Liver (tissue), 9 donors: ENCODE data around the gene BTN2A1. TPM values are rescaled to one million over a fixed set of nuclear protein-coding genes. Genes with fewer than 3 reads are reported as not detected.

ENCODE experiments used
- DNase-seq: peaks from one replicate; pipeline ENCODE4 v3.0.0-alpha.2; 2017; ENCODE audit warnings: low spot score
- H3K27ac ChIP-seq, 2 donors: one replicate each; pipeline ENCODE4 v1.7.0; 2013; ENCODE audit warnings: inconsistent platforms in 2 of 2, low read length in 2 of 2, control low read depth in 1 of 2, low read depth in 1 of 2, mild to moderate bottlenecking in 1 of 2
- H3K27me3 ChIP-seq, 4 donors: one replicate each; pipeline versions ENCODE4 v1.6.1 to v1.7.0; 2013; ENCODE audit warnings: low read length in 3 of 4, inconsistent platforms in 1 of 4, mild to moderate bottlenecking in 1 of 4, moderate library complexity in 1 of 4; ENCODE audit not compliant: control insufficient read depth in 4 of 4, insufficient read depth in 4 of 4
- H3K36me3 ChIP-seq, 4 donors: one replicate each; pipeline versions ENCODE4 v1.6.1 to v1.7.0; 2013; ENCODE audit warnings: low read length in 3 of 4, mild to moderate bottlenecking in 3 of 4, low read depth in 1 of 4, moderate library complexity in 1 of 4; ENCODE audit not compliant: control insufficient read depth in 4 of 4, insufficient read depth in 3 of 4
- H3K4me1 ChIP-seq, 4 donors: one replicate each; pipeline versions ENCODE4 v1.6.1 to v1.7.0; 2013; ENCODE audit warnings: low read length in 3 of 4, mild to moderate bottlenecking in 3 of 4, moderate library complexity in 1 of 4; ENCODE audit not compliant: control insufficient read depth in 4 of 4, insufficient read depth in 4 of 4
- H3K4me3 ChIP-seq, 3 donors: one replicate each; pipeline versions ENCODE4 v1.6.1 to v1.7.0; 2013; ENCODE audit warnings: low read length in 3 of 3, control low read depth in 1 of 3, low read depth in 1 of 3, mild to moderate bottlenecking in 1 of 3
- H3K9ac ChIP-seq, 2 donors: one replicate each; pipeline ENCODE4 v1.7.0; 2013; ENCODE audit warnings: low read length in 2 of 2, mild to moderate bottlenecking in 2 of 2, moderate library complexity in 2 of 2, control low read depth in 1 of 2, low read depth in 1 of 2
- H3K9me3 ChIP-seq, 4 donors: one replicate each; pipeline versions ENCODE4 v1.6.1 to v1.7.0; 2013; ENCODE audit warnings: low read length in 3 of 4; ENCODE audit not compliant: control insufficient read depth in 4 of 4
- ATF3 ChIP-seq: IDR thresholded peaks from 2 replicates; pipeline ENCODE4 v1.6.1; 2016; ENCODE audit warnings: antibody characterized with exemption
- CTCF ChIP-seq: fragments of 150-350 bp; IDR thresholded peaks from 2 replicates; pipeline ENCODE4 v1.5.1; 2017; ENCODE audit warnings: improper control_type of control experiment, low read depth, low read length; ENCODE audit not compliant: missing input control
- EGR1 ChIP-seq, 2 donors: IDR thresholded peaks; 2 replicates each; pipeline ENCODE4 v1.6.1; 2016 to 2018; ENCODE audit warnings: antibody characterized with exemption in 2 of 2, low read depth in 2 of 2
- FOXA1 ChIP-seq: IDR thresholded peaks from 2 replicates; pipeline ENCODE4 v1.6.1; 2016; ENCODE audit warnings: antibody characterized with exemption
- FOXA2 ChIP-seq: IDR thresholded peaks from 2 replicates; pipeline ENCODE4 v1.6.1; 2016; ENCODE audit warnings: antibody characterized with exemption
- GABPA ChIP-seq, 2 donors: IDR thresholded peaks in 1 of 2; conservative IDR thresholded peaks in 1 of 2; 2 replicates each; pipeline ENCODE4 v1.6.1; 2016; ENCODE audit warnings: antibody characterized with exemption in 2 of 2, mild to moderate bottlenecking in 1 of 2, moderate library complexity in 1 of 2
- HNF4A ChIP-seq, 2 donors: conservative IDR thresholded peaks; 2 replicates each; pipeline ENCODE4 v1.6.1; 2016; ENCODE audit warnings: antibody characterized with exemption in 2 of 2, mild to moderate bottlenecking in 2 of 2
- HNF4G ChIP-seq: IDR thresholded peaks from 2 replicates; pipeline ENCODE4 v1.6.1; 2016; ENCODE audit warnings: antibody characterized with exemption
- JUND ChIP-seq, 2 donors: IDR thresholded peaks; 2 replicates each; pipeline ENCODE4 v1.6.1; 2016; ENCODE audit warnings: antibody characterized with exemption in 2 of 2
- MAX ChIP-seq: IDR thresholded peaks from 2 replicates; pipeline ENCODE4 v1.6.1; 2016; ENCODE audit warnings: antibody characterized with exemption
- NR2F2 ChIP-seq: IDR thresholded peaks from 2 replicates; pipeline ENCODE4 v1.6.1; 2016; ENCODE audit warnings: antibody characterized with exemption
- RAD21 ChIP-seq, 2 donors: IDR thresholded peaks; 2 replicates each; pipeline ENCODE4 v1.6.1; 2016; ENCODE audit warnings: antibody characterized with exemption in 2 of 2, mild to moderate bottlenecking in 2 of 2
- REST ChIP-seq: IDR thresholded peaks from 2 replicates; pipeline ENCODE4 v1.6.1; 2016; ENCODE audit warnings: antibody characterized with exemption, mild to moderate bottlenecking
- SP1 ChIP-seq: IDR thresholded peaks from 2 replicates; pipeline ENCODE4 v1.6.1; 2018; ENCODE audit warnings: antibody characterized with exemption, mild to moderate bottlenecking
- TAF1 ChIP-seq: conservative IDR thresholded peaks from 2 replicates; pipeline ENCODE4 v1.6.1; 2016; ENCODE audit warnings: antibody characterized with exemption, mild to moderate bottlenecking
- YY1 ChIP-seq: IDR thresholded peaks from 2 replicates; pipeline ENCODE4 v1.6.1; 2016; ENCODE audit warnings: antibody characterized with exemption, mild to moderate bottlenecking
- ZBTB33 ChIP-seq: IDR thresholded peaks from 2 replicates; pipeline ENCODE4 v1.6.1; 2016; ENCODE audit warnings: antibody characterized with exemption
- WGBS: extraction: QIAGEN DNeasy Blood & Tissue Kit; methylation state at CpG from one replicate; pipeline ENCODE4 v1.1.7; 2013; 5-methylcytosine and 5-hydroxymethylcytosine counted together
- polyA plus RNA-seq, 2 donors: library from polyadenylated mRNA; stranded (reverse) in 1 of 2; unstranded in 1 of 2; fragments of 200-250 nt in 1 of 2; fragments of >200 nt in 1 of 2; fragmentation: Nextera tagmentation in 1 of 2; extraction: Ambion mirVana in 1 of 2; gene quantifications; one replicate each; pipeline versions ENCODE4 v1.2.1 to v1.2.3, GENCODE V29; 2013 to 2015
- total RNA-seq, 2 donors: library from RNA; depleted of rRNA; stranded (reverse); fragments of >200 nt; gene quantifications; one replicate each; pipeline ENCODE4 v1.2.3, GENCODE V29; 2014
- donor health status: healthy.
- donor health status: healthy.
- donor health status: healthy.
- donor health status: healthy.
- donor health status: healthy.

The BTN2A1 gene
- total and polyA plus RNA-seq, 4 donors: 2.7 to 5.9 (median 5.2) TPM

GRCh38 chr6:26412228-26412627, 45.5 kb upstream of the BTN2A1 start:
- H3K27ac ChIP-seq: no peak overlapping the region
- no peaks in the 10 kb centered on the region for H3K9me3 ChIP-seq
- TF ChIP-seq GABPA (IDR thresholded peaks at IDR 0.05 in 1 of 2, conservative IDR thresholded peaks at IDR 0.05 in 1 of 2) (no peak), YY1 (no peak), NR2F2 (no peak), TAF1 (no peak), ATF3 (no peak), HNF4G (no peak), REST (no peak), FOXA1 (no peak), HNF4A (conservative IDR thresholded peaks at IDR 0.05) (no peak), EGR1 (IDR thresholded peaks at IDR 0.05; ENCODE audit: low read depth in 2 of 2) (no peak), MAX (no peak), JUND (IDR thresholded peaks at IDR 0.05) (no peak), ZBTB33 (no peak), RAD21 (IDR thresholded peaks at IDR 0.05) (no peak), FOXA2 (no peak)
- 73% methylated on average over 3 of the region's 3 CpGs for WGBS
- no peak for DNase-seq
- H3K4me3 ChIP-seq: no peak overlapping the region
- no peaks in the 10 kb centered on the region for H3K4me1 ChIP-seq
- H3K36me3 ChIP-seq: peaks cover 10 to 49% (median 31%) of the 10 kb centered on the region in 4 donors
- no peaks in the 10 kb centered on the region for H3K27me3 ChIP-seq
- no peak overlapping the region for H3K9ac ChIP-seq

- Histone ChIP-seq H3K9me3 (peaks cover 0 to 1% (median 0%) of the 10 kb centered on the region in 4 donors), H3K36me3 (peaks cover 7 to 42% (median 26%) of the 10 kb centered on the region in 4 donors), H3K4me3 (no peak overlapping the region), H3K27ac (no peak overlapping the region), H3K9ac (no peak overlapping the region), H3K27me3 (no peaks in the 10 kb centered on the region), H3K4me1 (no peaks in the 10 kb centered on the region)
- no peak for DNase-seq
- 89% methylated on average over 4 of the region's 4 CpGs for WGBS
- TF ChIP-seq EGR1 (IDR thresholded peaks at IDR 0.05; ENCODE audit: low read depth in 2 of 2) (no peak), FOXA2 (no peak), ATF3 (no peak), ZBTB33 (no peak), RAD21 (IDR thresholded peaks at IDR 0.05) (no peak), YY1 (no peak), MAX (no peak), SP1 (no peak), CTCF (no peak), NR2F2 (no peak), FOXA1 (no peak), JUND (IDR thresholded peaks at IDR 0.05) (no peak), TAF1 (no peak), HNF4G (no peak), REST (no peak), HNF4A (conservative IDR thresholded peaks at IDR 0.05) (no peak)
Observed at GRCh38 chr6:26412954-26413353, 44.8 kb upstream of the BTN2A1 start.
